GM23338 (cell line): ENCODE measurements around the gene KLKB1. TPM values are rescaled to one million over a fixed set of nuclear protein-coding genes. Genes with fewer than 3 reads are reported as not detected.

ENCODE experiments used
- ATAC-seq: fragments of 200-7000 bp; cut with Tn5 transposase; 3 replicates; pipeline ENCODE4 v1.9.1; 2020
- DNase-seq: peaks from one replicate; pipeline ENCODE4 v3.0.0-alpha.2; 2015; ENCODE audit warnings: low spot score
- H2AFZ ChIP-seq: fragments of 200-600 bp; sonication (generic); 2 replicates; pipeline ENCODE4 v1.8.0; 2016; ENCODE audit warnings: antibody characterized with exemption, mild to moderate bottlenecking, moderate library complexity
- H3F3A ChIP-seq: fragments of 200-600 bp; sonication (generic); replicated peaks from 2 replicates; pipeline ENCODE4 v1.8.0; 2017; ENCODE audit warnings: antibody characterized with exemption, mixed run types, low read depth
- H3K27ac ChIP-seq: fragments of 200-600 bp; sonication (generic); 2 replicates; pipeline ENCODE4 v1.6.1; 2016; ENCODE audit warnings: low read depth
- H3K27me3 ChIP-seq: fragments of 200-600 bp; sonication (generic); 2 replicates; pipeline ENCODE4 v1.8.0; 2016; ENCODE audit warnings: mild to moderate bottlenecking, mixed run types, moderate library complexity; ENCODE audit not compliant: insufficient read depth
- H3K36me3 ChIP-seq: fragments of 200-600 bp; sonication (generic); 2 replicates; pipeline ENCODE4 v1.8.0; 2016; ENCODE audit warnings: mild to moderate bottlenecking; ENCODE audit not compliant: insufficient read depth
- H3K4me1 ChIP-seq: fragments of 200-600 bp; sonication (generic); 2 replicates; pipeline ENCODE4 v1.8.0; 2016; ENCODE audit warnings: mild to moderate bottlenecking, moderate library complexity; ENCODE audit not compliant: insufficient read depth
- H3K4me2 ChIP-seq: fragments of 200-600 bp; sonication (generic); 2 replicates; pipeline ENCODE4 v1.7.1; 2017; ENCODE audit warnings: mixed run types
- H3K4me3 ChIP-seq: fragments of 200-600 bp; sonication (generic); 2 replicates; pipeline ENCODE4 v1.6.1; 2016; ENCODE audit warnings: mixed run types
- H3K79me2 ChIP-seq: fragments of 200-600 bp; sonication (generic); replicated peaks from 2 replicates; pipeline ENCODE4 v1.8.0; 2017; ENCODE audit warnings: mild to moderate bottlenecking; ENCODE audit not compliant: insufficient read depth
- H3K9me2 ChIP-seq: fragments of 200-600 bp; sonication (generic); 2 replicates; pipeline ENCODE4 v1.8.0; 2017; ENCODE audit not compliant: insufficient read depth
- H4K20me1 ChIP-seq: fragments of 200-600 bp; sonication (generic); replicated peaks from 2 replicates; pipeline ENCODE4 v1.8.0; 2017; ENCODE audit warnings: mild to moderate bottlenecking; ENCODE audit not compliant: insufficient read depth
- H3K27ac Mint-ChIP-seq: 2 replicates; pipeline ENCODE4 v1.8.0; 2020; ENCODE audit warnings: inconsistent platforms, mild to moderate bottlenecking, moderate library complexity, mixed read lengths
- H3K27me3 Mint-ChIP-seq: 3 replicates; pipeline ENCODE4 v1.8.0; 2022; ENCODE audit warnings: low read depth, mild to moderate bottlenecking, moderate library complexity, mixed read lengths, inconsistent platforms; ENCODE audit not compliant: insufficient read depth, poor library complexity
- H3K36me3 Mint-ChIP-seq: 3 replicates; pipeline ENCODE4 v1.8.0; 2021; ENCODE audit warnings: low read depth, mild to moderate bottlenecking, inconsistent platforms, moderate library complexity, mixed read lengths
- H3K4me1 Mint-ChIP-seq: 3 replicates; pipeline ENCODE4 v1.8.0; 2020; ENCODE audit warnings: mild to moderate bottlenecking, inconsistent platforms, mixed read lengths
- H3K4me3 Mint-ChIP-seq: 3 replicates; pipeline ENCODE4 v1.8.0; 2021; ENCODE audit warnings: moderate library complexity, mild to moderate bottlenecking, inconsistent platforms, mixed read lengths
- H3K9me3 Mint-ChIP-seq: 3 replicates; pipeline ENCODE4 v1.8.0; 2020; ENCODE audit warnings: moderate library complexity, mild to moderate bottlenecking, inconsistent platforms, mixed read lengths
- CREB1 ChIP-seq: fragments of 250-450 bp; sonication (Bioruptor Pico); IDR thresholded peaks from 2 replicates; pipeline ENCODE4 v1.5.0; 2020; ENCODE audit warnings: low read depth, mild to moderate bottlenecking, moderate library complexity
- CTCF ChIP-seq, 2 experiments: fragments of 200-600 bp in 1 of 2; sonication (generic) in 1 of 2; conservative IDR thresholded peaks; 2 replicates each; pipeline versions ENCODE4 v1.5.1 to v1.6.1; 2016 to 2017; ENCODE audit warnings: antibody characterized with exemption in 2 of 2, low read depth in 2 of 2, mild to moderate bottlenecking in 2 of 2, moderate library complexity in 1 of 2
- ETS1 ChIP-seq: IDR thresholded peaks from 2 replicates; pipeline ENCODE4 v1.6.1; 2016; ENCODE audit warnings: antibody characterized with exemption
- EZH2 ChIP-seq: fragments of 200-600 bp; sonication (generic); IDR thresholded peaks from one replicate; pipeline ENCODE4 v1.8.0; 2017; ENCODE audit warnings: antibody characterized with exemption, mild to moderate bottlenecking, low read depth; ENCODE audit not compliant: unreplicated experiment
- EZH2phosphoT487 ChIP-seq: fragments of 200-600 bp; sonication (generic); IDR thresholded peaks from one replicate; pipeline ENCODE4 v1.8.1; 2018; ENCODE audit warnings: antibody characterized with exemption; ENCODE audit not compliant: unreplicated experiment
- JUNB ChIP-seq: IDR thresholded peaks from one replicate; pipeline ENCODE4 v1.6.1; 2016; ENCODE audit warnings: antibody characterized with exemption; ENCODE audit not compliant: unreplicated experiment
- NANOG ChIP-seq: IDR thresholded peaks from 2 replicates; pipeline ENCODE4 v1.6.1; 2016; ENCODE audit warnings: antibody characterized with exemption, borderline replicate concordance
- POLR2AphosphoS5 ChIP-seq: IDR thresholded peaks from 2 replicates; pipeline ENCODE4 v1.6.1; 2016; ENCODE audit warnings: antibody characterized with exemption, low read depth
- REST ChIP-seq: IDR thresholded peaks from one replicate; pipeline ENCODE4 v1.6.1; 2018; ENCODE audit warnings: antibody characterized with exemption; ENCODE audit not compliant: unreplicated experiment
- STAT1 ChIP-seq: IDR thresholded peaks from one replicate; pipeline ENCODE4 v1.6.1; 2016; ENCODE audit warnings: antibody characterized with exemption; ENCODE audit not compliant: unreplicated experiment
- ZNF114 ChIP-seq: fragments of 250-450 bp; sonication (Bioruptor Pico); IDR thresholded peaks from 2 replicates; pipeline ENCODE4 v1.5.0; 2020; ENCODE audit warnings: mild to moderate bottlenecking, moderate library complexity
- ZNF331 ChIP-seq: fragments of 250-450 bp; sonication (Bioruptor Pico); IDR thresholded peaks from 2 replicates; pipeline ENCODE4 v1.5.0; 2020; ENCODE audit warnings: low read depth, mild to moderate bottlenecking, moderate library complexity
- ZNF462 ChIP-seq: fragments of 250-450 bp; sonication (Bioruptor Pico); IDR thresholded peaks from 2 replicates; pipeline ENCODE4 v1.5.0; 2020; ENCODE audit warnings: mild to moderate bottlenecking, moderate library complexity
- polyA plus RNA-seq: library from polyadenylated mRNA; unstranded; fragments of >200 nt; fragmentation: Nextera tagmentation; extraction: Ambion mirVana; gene quantifications from 2 replicates; pipeline ENCODE4 v1.2.1, GENCODE V29; 2016
- total RNA-seq: library from RNA; depleted of rRNA; stranded (reverse); fragments of >200 nt; shearing (Covaris generic); gene quantifications from 2 replicates; pipeline ENCODE4 v1.2.3, GENCODE V29; 2014

Gene KLKB1
- total and polyA plus RNA-seq, 2 experiments from 2014 or later: 8.6 to 10.9 TPM

DNA sequence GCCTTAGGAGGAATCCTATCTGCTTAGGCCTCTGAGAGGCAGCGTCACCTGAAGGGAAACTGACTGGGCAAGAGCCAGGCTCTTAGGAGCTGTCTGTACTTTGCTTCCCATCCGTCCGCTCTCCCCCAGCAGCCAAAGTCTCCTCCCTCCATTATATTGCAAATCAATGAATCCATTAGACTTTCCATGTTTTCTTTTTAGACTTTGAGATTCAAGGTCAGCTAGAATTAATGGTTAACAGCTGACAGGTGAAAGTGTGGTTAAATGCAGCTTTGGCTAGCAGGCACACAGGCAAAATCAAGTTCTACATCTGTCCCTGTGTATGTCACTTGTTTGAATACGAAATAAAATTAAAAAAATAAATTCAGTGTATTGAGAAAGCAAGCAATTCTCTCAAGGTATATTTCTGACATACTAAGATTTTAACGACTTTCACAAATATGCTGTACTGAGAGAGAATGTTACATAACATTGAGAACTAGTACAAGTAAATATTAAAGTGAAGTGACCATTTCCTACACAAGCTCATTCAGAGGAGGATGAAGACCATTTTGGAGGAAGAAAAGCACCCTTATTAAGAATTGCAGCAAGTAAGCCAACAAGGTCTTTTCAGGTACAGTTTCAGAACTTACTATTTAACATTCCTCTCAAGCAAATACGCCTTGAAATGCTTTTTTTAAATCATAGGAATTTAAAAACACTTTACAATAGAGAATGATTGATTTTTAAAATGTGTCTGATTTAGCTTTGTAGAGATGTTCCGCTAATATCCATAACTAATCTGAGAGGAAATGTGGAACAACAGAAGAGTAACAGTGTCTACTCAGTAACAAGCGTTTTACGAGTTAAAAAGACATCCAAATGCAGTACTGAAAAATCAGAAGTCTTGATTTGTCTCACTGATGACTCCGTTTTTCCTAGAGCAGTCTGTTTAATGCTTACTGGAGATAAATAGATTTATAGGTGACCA is 38.7 kb downstream of the KLKB1 start, which contains the start of gene F11:
Gene F11, plus strand, starts transcription at position 507 of the 970 bp plus-strand sequence. CDS start 948 bp downstream, outside the sequence.
- Histone ChIP-seq H3K4me3 (peak within 1 kb of the TSS; percentile 38), H3K36me3 (no peaks in the 10 kb centered on the region), H3F3A (no peaks in the 10 kb centered on the region), H3K4me2 (peak within 1 kb of the TSS; percentile 66), H3K27ac (peak within 1 kb of the TSS; percentile 96), H3K79me2 (no peaks in the 10 kb centered on the region), H3K4me1 (peaks cover 40% of the 10 kb centered on the region), H3K27me3 (no peaks in the 10 kb centered on the region), H3K9me2 (no peaks in the 10 kb centered on the region; the same call in 1 of the 2 replicates), H2AFZ (no peak within 1 kb of the TSS), H4K20me1 (no peaks in the 10 kb centered on the region)
- peaks cover 42% of the 10 kb centered on the region for H3K4me1 Mint-ChIP-seq
- DNase-seq: peak; percentile 63
- peak within 1 kb of the TSS; percentile 96 for H3K27ac Mint-ChIP-seq
- TF ChIP-seq EZH2 (no peak), CTCF (conservative IDR thresholded peaks at IDR 0.05; ENCODE audit: low read depth in 2 of 2) (0 out of 4 replicates have a peak, but pooled peaks of 1 of the 2 experiments have one; percentile 4), ETS1 (no peak), NANOG (peak; percentile 87; the same call in 1 of the 2 replicates), EZH2phosphoT487 (no peak), CREB1 (CRISPR knock-in tag) (no peak), ZNF114 (CRISPR knock-in tag) (no peak), JUNB (no peak), STAT1 (no peak), REST (no peak), ZNF462 (CRISPR knock-in tag) (no peak), POLR2AphosphoS5 (peak; percentile 56), ZNF331 (no peak)
- H3K9me3 Mint-ChIP-seq: peaks cover 4% of the 10 kb centered on the region
- peak; percentile 88 for ATAC-seq
- H3K4me3 Mint-ChIP-seq: peak within 1 kb of the TSS; percentile 60
- H3K27me3 Mint-ChIP-seq: peaks cover 8% of the 10 kb centered on the region
- H3K36me3 Mint-ChIP-seq: peaks cover 13% of the 10 kb centered on the region; the same call in 2 of the 3 replicates
